Keratinocyte (primary cell): ENCODE results near the gene EGLN3. TPM values are rescaled to one million over a fixed set of nuclear protein-coding genes. Genes with fewer than 3 reads are reported as not detected.

Experiments
- DNase-seq: peaks from one replicate; pipeline ENCODE4 v3.0.0-alpha.2; 2011; ENCODE audit warnings: low read depth, missing footprints, low spot score
- FAIRE-seq: peaks from 2 replicates; lab custom pipeline; 2011; peaks lifted over from hg19 to GRCh38; lab: Jason Lieb, UNC
- H2AFZ ChIP-seq: 2 replicates; pipeline ENCODE4 v1.6.0; 2012; ENCODE audit warnings: low read length, control low read depth, inconsistent platforms; ENCODE audit not compliant: control insufficient read depth
- H3K27ac ChIP-seq: 2 replicates; pipeline ENCODE4 v1.5.1; 2011; ENCODE audit warnings: low read length; ENCODE audit not compliant: control insufficient read depth, insufficient read depth
- H3K27me3 ChIP-seq: 3 replicates; pipeline ENCODE4 v1.6.0; 2011; ENCODE audit warnings: low read length; ENCODE audit not compliant: control insufficient read depth, insufficient read depth; ENCODE audit errors: extremely low read depth
- H3K36me3 ChIP-seq, 2 experiments: 2 replicates in 1 of 2; 3 replicates in 1 of 2; pipeline ENCODE4 v1.5.1; 2011; ENCODE audit warnings: low read length in 2 of 2, mild to moderate bottlenecking in 1 of 2; ENCODE audit not compliant: control insufficient read depth in 2 of 2, insufficient read depth in 2 of 2; ENCODE audit errors: extremely low read depth in 1 of 2
- H3K4me1 ChIP-seq: 3 replicates; pipeline ENCODE4 v1.5.1; 2011; ENCODE audit warnings: low read length; ENCODE audit not compliant: control insufficient read depth, insufficient read depth; ENCODE audit errors: extremely low read depth
- H3K4me2 ChIP-seq: 3 replicates; pipeline ENCODE4 v1.6.0; 2011; ENCODE audit warnings: low read depth, low read length; ENCODE audit not compliant: control insufficient read depth, insufficient read depth; ENCODE audit errors: extremely low read depth
- H3K4me3 ChIP-seq, 3 experiments: fragments of 200-600 bp in 1 of 3; sonication (generic) in 1 of 3; 2 replicates in 2 of 3; 3 replicates in 1 of 3; pipeline ENCODE4 v1.5.1; 2011 to 2016; ENCODE audit warnings: low read length in 3 of 3, mild to moderate bottlenecking in 3 of 3, control low read depth in 2 of 3, inconsistent platforms in 1 of 3, low read depth in 1 of 3, mixed read lengths in 1 of 3, mixed run types in 1 of 3, moderate library complexity in 1 of 3; ENCODE audit not compliant: control insufficient read depth in 2 of 3, insufficient read depth in 2 of 3; ENCODE audit errors: extremely low read depth in 1 of 3
- H3K79me2 ChIP-seq: 2 replicates; pipeline ENCODE4 v1.6.0; 2012; ENCODE audit warnings: low read length; ENCODE audit not compliant: control insufficient read depth, insufficient read depth
- H3K9ac ChIP-seq: 3 replicates; pipeline ENCODE4 v1.6.0; 2011; ENCODE audit warnings: low read length; ENCODE audit not compliant: control insufficient read depth, insufficient read depth; ENCODE audit errors: extremely low read depth
- H3K9me1 ChIP-seq: 3 replicates; pipeline ENCODE4 v1.6.0; 2011; ENCODE audit warnings: low read length; ENCODE audit not compliant: control insufficient read depth, insufficient read depth; ENCODE audit errors: extremely low read depth
- H3K9me3 ChIP-seq: 2 replicates; pipeline ENCODE4 v1.5.1; 2012; ENCODE audit warnings: low read depth, low read length; ENCODE audit not compliant: control insufficient read depth
- H4K20me1 ChIP-seq: 3 replicates; pipeline ENCODE4 v1.6.0; 2011; ENCODE audit warnings: low read length; ENCODE audit not compliant: control insufficient read depth, insufficient read depth; ENCODE audit errors: extremely low read depth
- CTCF ChIP-seq, 3 experiments: IDR thresholded peaks in 1 of 3; conservative IDR thresholded peaks in 1 of 3; optimal IDR thresholded peaks in 1 of 3; 2 replicates in 2 of 3; 3 replicates in 1 of 3; pipeline versions ENCODE3 to v1.5.1; 2011; ENCODE audit warnings: low read length in 3 of 3, mild to moderate bottlenecking in 3 of 3, moderate library complexity in 2 of 3, control low read depth in 1 of 3, inconsistent platforms in 1 of 3; ENCODE audit not compliant: insufficient read depth in 2 of 3; ENCODE audit errors: extremely low read depth in 1 of 3
- EZH2 ChIP-seq: IDR thresholded peaks from one replicate; pipeline ENCODE4 v1.6.1; 2012; ENCODE audit warnings: inconsistent platforms, mild to moderate bottlenecking, low read length, moderate library complexity
- dilution Hi-C: fragments of 300-500 bp; cut with MboI; formaldehyde crosslinking; loops from one replicate; pipeline ENCODE4 v1.7.0; 2020; ENCODE audit warnings: low sequenced_read_pairs; ENCODE audit not compliant: extremely low pct_ligation_motif_present
- polyA plus RNA-seq, 5 experiments: library from polyadenylated mRNA; depleted of rRNA in 3 of 5; stranded (reverse) in 3 of 5; stranded (forward) in 1 of 5; unstranded in 1 of 5; fragments of >200 nt; gene quantifications; 1 replicate in 1 of 5; 2 replicates in 3 of 5; 3 replicates in 1 of 5; pipeline versions ENCODE4 v1.2.1 to v1.2.3, GENCODE V29; 2011 to 2012; ENCODE audit warnings: missing spikeins in 2 of 5, low read depth in 1 of 5, low replicate concordance in 1 of 5

The EGLN3 gene
- polyA plus RNA-seq, 1 donor (not counting 4 experiments of a cell fraction or from before 2014, with no cell fraction given) = 9.3 TPM

- no peaks in the 10 kb centered on the region for H3K4me1 ChIP-seq
- FAIRE-seq = no peak
- H2AFZ ChIP-seq = no peak overlapping the region
- H3K36me3 ChIP-seq = no peaks in the 10 kb centered on the region
- no peak overlapping the region for H3K27ac ChIP-seq
- dilution Hi-C loops = no loop called here
- H3K9me3 ChIP-seq = no peaks in the 10 kb centered on the region
- no peak overlapping the region for H3K4me2 ChIP-seq
- H3K79me2 ChIP-seq = no peaks in the 10 kb centered on the region
- DNase-seq = no peak
- no peaks in the 10 kb centered on the region for H3K9me1 ChIP-seq
- no peak overlapping the region for H3K4me3 ChIP-seq
- H4K20me1 ChIP-seq = no peaks in the 10 kb centered on the region
- H3K9ac ChIP-seq = no peak overlapping the region
- H3K27me3 ChIP-seq = no peaks in the 10 kb centered on the region
- no peak for TF ChIP-seq CTCF (optimal IDR thresholded peaks at IDR 0.05 in 1 of 3, IDR thresholded peaks at IDR 0.05 in 1 of 3, conservative IDR thresholded peaks at IDR 0.05 in 1 of 3; ENCODE audit: extremely low read depth in 1 of 3, insufficient read depth in 2 of 3, low read length in 3 of 3)
- TF ChIP-seq EZH2 = no peak
Observed at GRCh38 chr14:33894339-33894738, 56.5 kb downstream of the EGLN3 start.

- no peaks in the 10 kb centered on the region for H3K79me2 ChIP-seq
- dilution Hi-C loops = no loop called here
- DNase-seq (no peak), FAIRE-seq (no peak)
- no peaks in the 10 kb centered on the region for H3K4me1 ChIP-seq
- H3K36me3 ChIP-seq = no peaks in the 10 kb centered on the region
- H3K27ac ChIP-seq = no peak overlapping the region
- H3K9me3 ChIP-seq = no peaks in the 10 kb centered on the region
- no peak overlapping the region for H3K4me3 ChIP-seq
- H4K20me1 ChIP-seq = no peaks in the 10 kb centered on the region
- no peaks in the 10 kb centered on the region for H3K27me3 ChIP-seq
- no peak overlapping the region for H2AFZ ChIP-seq
- no peak overlapping the region for H3K4me2 ChIP-seq
- H3K9ac ChIP-seq = no peak overlapping the region
- TF ChIP-seq CTCF (optimal IDR thresholded peaks at IDR 0.05 in 1 of 3, IDR thresholded peaks at IDR 0.05 in 1 of 3, conservative IDR thresholded peaks at IDR 0.05 in 1 of 3; ENCODE audit: extremely low read depth in 1 of 3, insufficient read depth in 2 of 3, low read length in 3 of 3) = no peak
- TF ChIP-seq EZH2 = no peak
- H3K9me1 ChIP-seq = no peaks in the 10 kb centered on the region
Observed at GRCh38 chr14:33891700-33892099, 59.2 kb downstream of the EGLN3 start.
